ENCODE results near the gene APOD. TPM values are rescaled to one million over a fixed set of nuclear protein-coding genes. Genes with fewer than 3 reads are reported as not detected.

APOD gene
- total and polyA plus RNA-seq, 2 of the 8 experiments (the other 6 are each of a cell fraction or from before 2014, with no cell fraction given): not detected

DNA sequence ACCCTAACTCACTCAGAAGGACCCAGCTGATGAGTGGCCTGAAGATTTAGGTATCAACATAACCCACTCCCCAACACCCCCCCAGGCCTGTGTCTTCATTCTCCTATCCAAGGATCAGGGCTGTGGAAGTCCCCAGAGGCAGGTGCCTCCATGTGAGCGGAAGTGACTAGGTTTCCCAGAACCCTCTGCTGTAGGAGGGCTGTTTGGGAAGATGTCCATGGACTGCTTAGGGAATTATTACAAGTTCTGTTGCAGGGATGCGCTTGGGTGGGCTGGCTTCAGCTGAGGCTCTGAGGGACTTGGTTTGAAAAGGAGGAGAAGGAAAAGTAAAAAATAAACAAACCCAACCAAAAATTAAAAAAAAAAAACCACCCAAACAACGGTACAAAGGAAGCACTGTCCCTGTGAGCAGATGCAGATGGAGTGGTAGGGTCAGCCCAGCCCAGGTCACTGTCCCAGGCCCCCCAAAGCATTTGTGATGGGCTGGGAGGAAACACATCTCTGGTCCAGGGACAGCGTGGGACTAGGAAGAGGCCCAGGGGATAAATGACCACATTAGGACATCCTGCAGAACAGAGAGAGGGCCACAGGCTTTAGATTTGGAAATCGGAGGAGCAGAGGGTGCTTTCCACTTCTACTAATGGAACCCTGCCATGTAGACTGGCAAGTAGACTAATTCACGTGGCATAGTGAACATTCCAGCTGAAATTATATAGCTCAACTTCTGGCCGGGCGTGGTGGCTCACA is 12.2 kb upstream of the APOD start (continued):
- no peak for TF ChIP-seq SP4 (IDR thresholded peaks at IDR 0.05; ENCODE audit: low read length)
- TF ChIP-seq RFX5 (IDR thresholded peaks at IDR 0.05; ENCODE audit: borderline replicate concordance, low read depth, low read length): no peak
- TF ChIP-seq MAFK (IDR thresholded peaks at IDR 0.05; ENCODE audit: low read depth, low read length): no peak
- TF ChIP-seq TBP (IDR thresholded peaks at IDR 0.05; ENCODE audit: low read depth, low read length): no peak
- TF ChIP-seq EGR1 (IDR thresholded peaks at IDR 0.05; ENCODE audit: borderline replicate concordance, low read depth, low read length): no peak
- no peak for TF ChIP-seq POLR2A (IDR thresholded peaks at IDR 0.05; ENCODE audit: control extremely low read depth in 1 of 2, low read depth in 2 of 2, low read length in 2 of 2)
